Activated CD8-positive, alpha-beta memory T cell treated with anti-CD3 and anti-CD28 coated beads, Interleukin-2, amount 50 U/mL, for 4 hours (primary cell): ENCODE results near the gene HNF4A.

ENCODE experiments used
- DNase-seq: peaks from one replicate; pipeline ENCODE4 v3.0.0-alpha.2; 2020

Gene HNF4A

DNA sequence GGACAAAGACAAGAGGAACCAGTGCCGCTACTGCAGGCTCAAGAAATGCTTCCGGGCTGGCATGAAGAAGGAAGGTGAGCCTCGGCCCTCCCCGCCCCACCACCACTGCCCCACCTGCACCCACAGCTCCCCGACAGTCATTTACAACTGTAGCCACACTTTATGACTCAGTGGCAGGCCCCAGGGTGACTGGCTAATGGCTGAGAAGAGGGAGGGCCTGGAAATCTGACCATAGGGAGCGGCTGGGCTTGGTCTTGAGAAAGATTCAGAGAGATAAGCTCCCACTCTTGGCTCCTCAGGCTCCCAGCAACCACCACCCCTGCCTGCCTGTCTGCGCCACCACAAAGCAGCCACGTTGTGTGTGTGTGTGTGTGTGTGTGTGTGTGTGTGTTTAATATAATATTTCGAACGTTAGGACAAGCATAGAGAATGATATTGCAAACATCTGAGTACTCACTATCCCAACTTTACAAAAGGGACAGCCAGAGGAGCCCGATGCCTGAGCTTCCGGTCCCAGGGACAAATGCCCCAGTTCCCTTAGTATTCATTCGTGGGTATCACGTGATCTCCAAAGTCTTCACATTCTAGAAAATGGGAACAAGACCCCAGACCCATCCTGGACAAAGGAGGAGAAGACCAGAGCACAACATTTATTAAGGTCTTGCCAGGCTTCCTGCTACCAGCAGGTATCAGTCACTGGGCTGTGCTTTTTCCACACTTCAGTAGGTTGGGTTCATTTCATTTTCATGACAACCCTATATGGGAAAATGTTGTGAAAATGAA lies 52.1 kb downstream of the HNF4A start:
- DNase-seq = no peak

- DNase-seq = no peak
Measured at GRCh38 chr20:44409132-44409600, 53.7 kb downstream of the HNF4A start.

GRCh38 chr20:44410583-44411019 lies 55.1 kb downstream of the HNF4A start:
- no peak for DNase-seq

- DNase-seq = no peak
Measured at GRCh38 chr20:44411020-44411756, 55.7 kb downstream of the HNF4A start.

GRCh38 chr20:44411757-44412401 lies 56.4 kb downstream of the HNF4A start:
- no peak for DNase-seq

DNA sequence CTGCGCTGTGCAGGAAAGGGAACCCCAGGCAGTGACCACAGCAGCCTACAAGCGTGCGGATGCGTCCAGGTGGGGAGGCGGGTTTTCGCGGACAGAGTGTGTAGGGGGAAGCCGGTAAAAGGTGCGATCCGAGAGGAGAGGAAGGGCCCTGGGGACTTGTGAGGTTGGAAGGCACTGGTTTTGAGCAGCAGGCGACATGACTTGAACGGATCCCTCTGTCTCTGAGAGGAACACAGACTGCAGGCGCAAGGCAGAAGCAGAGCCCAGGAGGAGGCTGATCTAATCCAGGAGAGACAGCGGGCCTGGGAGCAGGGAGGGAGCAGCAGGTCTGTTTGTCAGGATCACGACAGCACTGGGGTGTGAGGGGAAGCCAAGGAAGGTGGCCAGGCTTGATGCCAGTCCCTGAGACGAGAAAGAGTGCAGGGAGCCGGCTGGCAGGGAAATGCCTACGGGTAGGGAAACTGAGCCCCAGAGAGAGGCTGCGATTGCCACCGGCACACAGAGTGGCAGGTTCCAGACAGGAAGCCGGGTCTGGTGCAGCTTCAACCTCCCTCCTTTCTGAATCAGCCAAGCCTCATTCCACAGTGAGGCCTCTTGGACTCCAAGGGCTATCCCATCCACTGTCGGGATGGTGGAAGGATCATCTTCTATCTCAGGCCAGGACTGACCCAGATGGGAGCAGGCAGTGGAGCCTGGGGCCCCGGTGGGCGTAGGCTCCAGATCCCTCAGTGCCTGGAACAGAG lies 57.1 kb downstream of the HNF4A start:
- DNase-seq = no peak

GRCh38 chr20:44413575-44414345 lies 58.3 kb downstream of the HNF4A start:
- DNase-seq = no peak

- DNase-seq = no peak
Measured at GRCh38 chr20:44414346-44414714, 58.8 kb downstream of the HNF4A start.

DNA sequence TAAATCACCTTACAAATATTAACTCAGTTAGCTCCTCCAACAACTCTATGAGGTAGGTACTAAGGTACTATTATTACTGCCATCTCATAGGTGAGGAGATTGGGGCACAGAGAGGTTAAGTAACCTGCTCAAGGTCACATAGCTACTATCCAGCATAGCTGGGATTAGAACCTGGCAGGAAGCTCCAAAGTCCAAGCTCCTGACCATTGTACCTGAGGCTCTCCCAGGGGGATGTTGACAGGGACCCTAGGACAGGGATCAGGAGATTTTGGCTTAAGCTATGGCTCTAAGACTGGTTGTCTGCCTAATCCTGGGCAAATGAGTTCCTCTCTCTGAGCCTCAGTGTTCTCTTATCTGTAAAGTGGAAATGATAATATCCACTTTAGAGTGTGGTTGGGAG lies 59.3 kb downstream of the HNF4A start:
- DNase-seq = no peak

GRCh38 chr20:44415833-44416715 lies 60.6 kb downstream of the HNF4A start:
- no peak for DNase-seq

DNA sequence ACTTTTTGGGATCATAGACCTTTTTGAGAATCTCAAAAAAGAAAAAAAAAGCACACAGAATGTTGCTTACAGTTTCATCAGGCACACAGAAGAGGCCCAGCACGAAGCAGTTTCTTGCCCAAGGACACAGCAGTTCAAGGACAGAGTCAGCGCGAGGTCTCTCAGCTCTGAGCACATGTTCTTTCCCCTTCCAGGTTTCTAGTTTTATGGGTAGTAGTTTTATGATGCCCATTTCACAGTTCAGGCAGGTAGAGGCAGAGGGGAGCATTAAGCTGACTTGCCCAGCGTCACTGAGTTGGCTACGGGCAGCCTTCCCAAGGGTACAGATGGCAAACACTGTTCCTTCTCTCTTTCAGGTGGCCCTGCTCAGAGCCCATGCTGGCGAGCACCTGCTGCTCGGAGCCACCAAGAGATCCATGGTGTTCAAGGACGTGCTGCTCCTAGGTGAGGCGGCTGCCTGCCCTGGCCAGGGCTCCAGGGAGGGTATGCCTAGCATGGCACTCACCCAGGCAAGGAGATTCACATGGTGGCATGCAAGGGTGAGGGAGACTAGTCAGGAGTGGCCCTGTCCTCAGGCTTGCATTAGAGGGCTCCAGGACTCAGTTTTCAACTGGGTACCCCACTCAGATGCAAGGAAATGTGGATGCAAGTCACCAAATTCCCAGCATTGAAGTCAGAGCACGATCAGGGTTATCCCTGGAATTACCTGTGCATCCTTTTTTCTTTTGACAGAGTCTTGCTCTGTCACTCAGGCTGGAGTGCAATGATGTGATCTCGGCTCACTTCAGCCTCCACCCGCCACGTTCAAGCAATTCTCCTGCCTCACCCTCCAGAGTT lies 62.8 kb downstream of the HNF4A start:
- DNase-seq = no peak

DNA sequence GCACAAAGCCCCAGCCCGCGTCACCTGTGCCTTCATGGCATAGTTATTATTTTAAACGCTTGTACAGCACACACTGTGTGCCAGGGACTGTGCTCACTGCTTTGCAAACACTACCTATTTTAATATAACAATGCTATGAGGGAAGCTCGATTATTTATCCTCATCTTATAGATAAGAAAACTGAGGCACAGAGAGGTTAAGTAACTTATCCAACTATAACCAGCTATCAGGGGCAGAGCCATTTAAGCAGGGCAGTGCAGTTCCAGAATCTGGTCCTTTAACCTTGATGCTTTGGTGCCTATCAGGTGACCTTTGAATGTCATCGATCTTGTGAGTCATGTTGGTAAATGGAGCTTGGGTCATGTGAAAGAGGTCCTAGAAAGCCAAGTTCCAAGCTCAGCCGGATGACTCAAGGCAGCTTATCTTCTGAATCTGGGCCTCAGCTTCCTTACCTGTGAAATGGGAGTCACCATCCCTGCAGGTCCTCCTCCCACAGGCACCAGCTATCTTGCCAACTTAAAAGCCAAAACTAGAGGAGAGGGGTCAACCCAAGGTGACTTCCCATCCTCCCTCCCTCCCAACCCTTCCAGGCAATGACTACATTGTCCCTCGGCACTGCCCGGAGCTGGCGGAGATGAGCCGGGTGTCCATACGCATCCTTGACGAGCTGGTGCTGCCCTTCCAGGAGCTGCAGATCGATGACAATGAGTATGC lies 63.8 kb downstream of the HNF4A start:
- no peak for DNase-seq

GRCh38 chr20:44420497-44420896 lies 65.0 kb downstream of the HNF4A start:
- no peak for DNase-seq

GRCh38 chr20:44422083-44422482 lies 66.6 kb downstream of the HNF4A start:
- DNase-seq = no peak

GRCh38 chr20:44423480-44423879 lies 68.0 kb downstream of the HNF4A start:
- no peak for DNase-seq

GRCh38 chr20:44424039-44424495 lies 68.6 kb downstream of the HNF4A start:
- no peak for DNase-seq

DNA sequence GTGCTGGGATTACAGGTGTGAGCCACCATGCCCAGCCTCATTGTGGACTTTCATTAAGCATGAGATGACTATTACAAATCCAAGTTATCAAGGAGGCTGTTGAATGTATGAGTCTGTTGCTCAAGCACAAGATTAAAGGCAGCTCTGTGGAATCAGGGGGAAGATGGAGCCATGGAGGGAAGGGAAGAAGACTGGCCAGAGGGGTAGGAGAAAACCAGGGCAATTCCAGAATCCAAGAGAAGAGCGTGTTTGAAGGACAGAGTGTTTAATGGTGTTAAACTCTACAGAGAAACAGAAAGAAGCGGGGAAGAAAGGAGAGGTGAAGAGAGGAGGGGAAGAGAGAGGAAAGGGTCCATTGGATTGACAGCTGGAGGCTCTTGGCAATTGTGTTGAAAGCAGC lies 70.4 kb downstream of the HNF4A start:
- no peak for DNase-seq

DNA sequence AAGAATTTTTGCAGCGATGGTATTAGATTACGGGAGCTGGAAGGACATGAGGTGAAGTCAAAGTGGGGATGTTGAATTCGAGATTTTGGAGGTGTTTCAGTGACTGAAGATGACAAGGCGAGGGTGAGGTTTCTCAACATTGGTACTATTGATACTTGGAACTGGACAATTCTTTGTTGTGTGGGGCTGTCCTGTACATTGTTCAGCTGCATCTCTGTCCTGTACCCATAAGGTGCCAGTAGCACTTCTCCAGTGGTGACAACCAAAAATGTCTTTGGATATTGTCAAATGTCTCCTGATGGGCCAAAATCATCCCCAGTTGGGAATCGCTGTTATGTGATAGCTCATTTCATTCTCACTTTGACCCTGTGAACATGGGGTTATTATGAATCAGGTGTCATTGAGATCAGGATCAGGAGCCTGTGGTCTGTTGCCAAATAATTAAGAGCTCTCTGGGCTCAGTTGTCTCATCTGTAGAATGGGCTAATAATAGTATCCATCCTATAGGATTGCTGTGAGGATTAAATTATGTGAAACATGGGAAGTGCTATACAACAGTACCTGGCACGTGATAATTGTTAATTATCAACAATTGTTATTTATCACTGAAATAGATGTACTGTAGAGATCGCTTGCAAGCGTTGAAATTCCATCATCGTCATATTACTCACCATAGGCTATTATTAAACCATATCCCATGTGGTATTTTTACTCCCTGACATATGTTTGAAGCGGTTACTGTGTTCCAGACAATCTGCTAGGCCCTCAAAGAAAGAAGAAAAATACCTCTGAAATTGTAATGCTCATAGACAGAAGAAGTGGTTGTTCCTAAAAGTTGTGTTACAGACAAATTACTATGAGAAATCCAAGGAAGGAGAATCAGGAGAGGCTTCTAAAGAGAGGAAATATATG lies 71.6 kb downstream of the HNF4A start:
- DNase-seq = no peak
